ENCODE measurements around the gene ASPRV1. TPM values are rescaled to one million over a fixed set of nuclear protein-coding genes. Genes with fewer than 3 reads are reported as not detected.
"Not testable (repeated sequence)": the region's sequence is repeated elsewhere in the genome, so short reads cannot be mapped to it uniquely, and the experiment has no call there.

Gene ASPRV1
- total RNA-seq, 1 experiment from 2014 or later, result 1.3 TPM

- H3K36me3 Mint-ChIP-seq; H3K27me3 Mint-ChIP-seq (ENCODE audit: low read depth); ATAC-seq; H3K9me3 Mint-ChIP-seq; DNase-seq (ENCODE audit: low spot score); POLR2A ChIA-PET; H3K27ac Mint-ChIP-seq; H3K4me3 Mint-ChIP-seq; CTCF ChIA-PET: not testable (repeated sequence)
- H3K4me1 Mint-ChIP-seq, result peaks cover 41% of the 10 kb centered on the region
- peak; percentile 80 for TF ChIP-seq ZNF121 (CRISPR knock-in tag; IDR thresholded peaks at IDR 0.05)
These were observed 39.1 kb upstream of the ASPRV1 start for GRCh38 chr2:70000529-70000928.

GRCh38 chr2:69998761-69999160, 37.3 kb upstream of the ASPRV1 start:
- no peak overlapping the region; the same call in 1 of the 2 replicates for H3K27ac Mint-ChIP-seq
- no peak overlapping the region for H3K4me3 Mint-ChIP-seq
- peaks cover 38% of the 10 kb centered on the region for H3K4me1 Mint-ChIP-seq
- peak; percentile 33 for ATAC-seq
- no peaks in the 10 kb centered on the region for H3K9me3 Mint-ChIP-seq
- no peaks in the 10 kb centered on the region for H3K36me3 Mint-ChIP-seq
- ChIA-PET POLR2A (interaction anchor here (0.6 to 0.7 kb wide), 2 partner anchors 59 to 80 kb away, joined by 3 to 8 read pairs; no protein-coding TSS in a partner anchor), CTCF (interaction anchor here (2.7 kb wide), 1 partner anchor 72 kb away, joined by 8 read pairs; no protein-coding TSS in a partner anchor)
- TF ChIP-seq GABPB1 (CRISPR knock-in tag; IDR thresholded peaks at IDR 0.05) (no peak), OVOL2 (CRISPR knock-in tag; IDR thresholded peaks at IDR 0.05; ENCODE audit: borderline replicate concordance) (no peak), JUN (CRISPR knock-in tag; IDR thresholded peaks at IDR 0.05) (no peak), CBFB (CRISPR knock-in tag; IDR thresholded peaks at IDR 0.05; ENCODE audit: low read depth) (no peak), ZNF512 (CRISPR knock-in tag; IDR thresholded peaks at IDR 0.05; ENCODE audit: borderline replicate concordance) (no peak), ATF6 (CRISPR knock-in tag; IDR thresholded peaks at IDR 0.05) (no peak), ZBTB21 (CRISPR knock-in tag; IDR thresholded peaks at IDR 0.05; ENCODE audit: borderline replicate concordance) (no peak), CREB1 (CRISPR knock-in tag; IDR thresholded peaks at IDR 0.05) (no peak), GRHL2 (CRISPR knock-in tag; IDR thresholded peaks at IDR 0.05; ENCODE audit: insufficient replicate concordance, severe bottlenecking) (no peak), NR2C2 (CRISPR knock-in tag; IDR thresholded peaks at IDR 0.05) (no peak), ZNF416 (CRISPR knock-in tag; IDR thresholded peaks at IDR 0.05) (no peak), SOX15 (CRISPR knock-in tag; IDR thresholded peaks at IDR 0.05) (no peak), ETV6 (CRISPR knock-in tag; IDR thresholded peaks at IDR 0.05) (no peak), ZNF425 (CRISPR knock-in tag; conservative IDR thresholded peaks at IDR 0.05) (no peak), ZNF138 (CRISPR knock-in tag; conservative IDR thresholded peaks at IDR 0.05) (no peak), STAT6 (CRISPR knock-in tag; conservative IDR thresholded peaks at IDR 0.05; ENCODE audit: low read depth) (no peak), E2F1 (CRISPR knock-in tag; IDR thresholded peaks at IDR 0.05) (no peak), ZMAT4 (CRISPR knock-in tag; IDR thresholded peaks at IDR 0.05) (no peak), FOXK1 (CRISPR knock-in tag; IDR thresholded peaks at IDR 0.05) (no peak)
- DNase-seq (ENCODE audit: low spot score), result no peak
- no peaks in the 10 kb centered on the region for H3K27me3 Mint-ChIP-seq (ENCODE audit: low read depth)
